PC-9 (cell line): ENCODE results near the gene LIF.

Source experiments
- EZH2 ChIP-seq: fragments of 200-600 bp; sonication (generic); IDR thresholded peaks from 2 replicates; pipeline ENCODE4 v1.8.0; 2017; ENCODE audit warnings: antibody characterized with exemption, low read depth
- TF ChIP-seq, protein P1 (sequence below): fragments of 200-600 bp; sonication (generic); conservative IDR thresholded peaks from 2 replicates; pipeline ENCODE4 v1.6.1; 2017; ENCODE audit warnings: mixed run types, antibody characterized with exemption, mild to moderate bottlenecking, moderate library complexity

DNA sequence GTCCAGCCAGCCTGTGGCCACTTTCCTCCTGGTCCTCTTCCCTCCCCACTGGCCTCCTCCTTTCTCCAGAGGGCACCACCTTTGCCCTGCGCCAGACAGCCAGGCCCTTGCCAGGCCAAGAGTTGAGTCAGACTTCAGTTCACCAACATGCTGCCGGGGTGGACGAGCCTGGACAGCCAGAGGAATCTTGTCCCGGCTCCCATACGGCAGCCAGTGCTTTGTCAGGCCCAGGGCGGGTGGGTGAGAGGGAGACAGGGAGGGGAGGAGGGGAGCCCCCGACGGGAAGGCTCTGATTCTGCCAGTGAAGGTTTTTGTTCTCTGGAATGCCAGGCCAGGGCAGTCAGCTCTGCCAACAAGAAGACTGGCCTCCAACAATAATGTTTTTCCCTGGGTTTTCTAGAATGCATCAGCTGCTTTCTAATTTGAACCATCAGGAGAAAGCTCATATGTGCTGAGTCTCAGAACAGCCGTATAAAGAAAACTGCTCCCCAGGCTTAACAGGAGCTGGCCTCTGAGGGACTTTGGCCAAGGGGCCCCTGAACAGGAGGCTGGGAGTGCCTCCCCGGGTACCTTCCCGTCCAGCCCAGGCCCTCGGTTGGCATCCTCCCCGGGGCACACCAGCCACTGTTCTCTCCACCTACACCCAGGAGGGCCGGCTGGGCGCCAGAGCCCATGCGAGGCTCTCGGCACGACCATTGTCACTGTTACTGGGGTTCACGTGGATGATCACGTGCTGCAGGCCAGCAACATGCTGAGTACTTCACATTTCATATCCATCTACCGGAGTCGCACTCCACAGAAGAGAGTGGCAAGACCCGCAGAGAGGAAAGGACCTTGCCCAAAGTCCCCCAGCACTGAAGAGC is 28.6 kb downstream of the LIF start:
- no peak for TF ChIP-seq EZH2
- TF ChIP-seq, protein P1, sequence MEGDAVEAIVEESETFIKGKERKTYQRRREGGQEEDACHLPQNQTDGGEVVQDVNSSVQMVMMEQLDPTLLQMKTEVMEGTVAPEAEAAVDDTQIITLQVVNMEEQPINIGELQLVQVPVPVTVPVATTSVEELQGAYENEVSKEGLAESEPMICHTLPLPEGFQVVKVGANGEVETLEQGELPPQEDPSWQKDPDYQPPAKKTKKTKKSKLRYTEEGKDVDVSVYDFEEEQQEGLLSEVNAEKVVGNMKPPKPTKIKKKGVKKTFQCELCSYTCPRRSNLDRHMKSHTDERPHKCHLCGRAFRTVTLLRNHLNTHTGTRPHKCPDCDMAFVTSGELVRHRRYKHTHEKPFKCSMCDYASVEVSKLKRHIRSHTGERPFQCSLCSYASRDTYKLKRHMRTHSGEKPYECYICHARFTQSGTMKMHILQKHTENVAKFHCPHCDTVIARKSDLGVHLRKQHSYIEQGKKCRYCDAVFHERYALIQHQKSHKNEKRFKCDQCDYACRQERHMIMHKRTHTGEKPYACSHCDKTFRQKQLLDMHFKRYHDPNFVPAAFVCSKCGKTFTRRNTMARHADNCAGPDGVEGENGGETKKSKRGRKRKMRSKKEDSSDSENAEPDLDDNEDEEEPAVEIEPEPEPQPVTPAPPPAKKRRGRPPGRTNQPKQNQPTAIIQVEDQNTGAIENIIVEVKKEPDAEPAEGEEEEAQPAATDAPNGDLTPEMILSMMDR: no peak
